MM.1S (cell line): Measurements from ENCODE around the gene GCN1.

Experiments used
- CTCF ChIP-seq: fragments of 300-600 bp; sonication (generic); IDR thresholded peaks from 2 replicates; pipeline ENCODE4 v1.5.1; 2016; ENCODE audit warnings: antibody characterized with exemption, low read length, mixed read lengths
- EZH2 ChIP-seq: fragments of 300-600 bp; sonication (generic); optimal IDR thresholded peaks from 2 replicates; pipeline ENCODE3; 2017; ENCODE audit warnings: low read depth, mild to moderate bottlenecking, antibody characterized with exemption, low read length, mixed read lengths
- EZH2phosphoT487 ChIP-seq: fragments of 300-600 bp; sonication (generic); IDR thresholded peaks from 2 replicates; pipeline ENCODE4 v1.6.1; 2018; ENCODE audit warnings: antibody characterized with exemption, low read length

- TF ChIP-seq CTCF (no peak), EZH2 (no peak), EZH2phosphoT487 (no peak)
Measured at GRCh38 chr12:120237360-120238171, 43.1 kb upstream of the GCN1 start.
